ENCODE measurements around the gene RPRD1B. TPM values are rescaled to one million over a fixed set of nuclear protein-coding genes. Genes with fewer than 3 reads are reported as not detected.
A peak's percentile ranks its signal among the peaks of the same experiment; 100 is the strongest.

Gene RPRD1B, protein sequence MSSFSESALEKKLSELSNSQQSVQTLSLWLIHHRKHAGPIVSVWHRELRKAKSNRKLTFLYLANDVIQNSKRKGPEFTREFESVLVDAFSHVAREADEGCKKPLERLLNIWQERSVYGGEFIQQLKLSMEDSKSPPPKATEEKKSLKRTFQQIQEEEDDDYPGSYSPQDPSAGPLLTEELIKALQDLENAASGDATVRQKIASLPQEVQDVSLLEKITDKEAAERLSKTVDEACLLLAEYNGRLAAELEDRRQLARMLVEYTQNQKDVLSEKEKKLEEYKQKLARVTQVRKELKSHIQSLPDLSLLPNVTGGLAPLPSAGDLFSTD
- 10.0 and 17.5 TPM in 2 replicates for total RNA-seq

DNA sequence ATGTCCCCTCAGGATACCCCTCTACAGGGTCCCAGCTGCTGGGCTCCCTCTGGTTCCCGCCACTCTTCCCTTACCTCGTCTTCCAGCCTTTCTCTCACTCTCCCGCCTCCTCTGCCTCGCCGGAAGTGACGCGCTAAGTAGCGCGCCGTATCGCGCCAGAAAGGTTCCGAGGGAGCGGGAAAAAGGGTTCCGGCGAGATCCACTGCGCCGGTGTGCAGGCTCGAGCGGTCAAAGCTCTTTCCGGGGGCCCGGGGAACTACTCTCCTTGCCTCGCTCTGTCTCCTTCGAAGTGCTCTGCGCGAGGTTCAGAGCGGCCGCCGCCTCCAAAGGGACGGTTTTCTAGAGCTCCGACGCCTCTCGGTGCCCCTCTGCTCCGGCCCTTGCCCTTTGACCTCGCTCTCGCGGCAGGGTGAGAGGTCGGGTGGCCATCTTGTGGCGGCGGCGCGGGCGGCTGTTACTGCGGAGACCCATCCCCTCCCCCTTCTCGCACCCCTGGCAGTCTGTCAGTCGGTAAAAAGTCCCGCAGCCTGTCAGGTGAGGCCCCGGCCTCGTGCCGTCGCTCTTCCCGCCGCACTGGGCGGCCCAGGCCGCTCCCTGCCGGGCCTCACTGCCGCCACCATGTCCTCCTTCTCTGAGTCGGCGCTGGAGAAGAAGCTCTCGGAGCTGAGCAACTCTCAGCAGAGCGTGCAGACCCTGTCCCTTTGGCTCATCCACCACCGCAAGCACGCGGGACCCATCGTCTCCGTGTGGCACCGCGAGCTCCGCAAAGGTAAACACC, at the start of gene RPRD1B, which contains the start of gene TTI1:
RPRD1B (plus strand) TSS at position 417 of the 778 bp plus-strand sequence; CDS start at position 619, 202 bp downstream.
TTI1 (minus strand) TSS at position 127 of the 778 bp plus-strand sequence. CDS start 19,640 bp downstream, outside the sequence.
- DNase-seq (ENCODE audit: low read depth in 2 of 2): peak; percentile 90 to 92

DNA sequence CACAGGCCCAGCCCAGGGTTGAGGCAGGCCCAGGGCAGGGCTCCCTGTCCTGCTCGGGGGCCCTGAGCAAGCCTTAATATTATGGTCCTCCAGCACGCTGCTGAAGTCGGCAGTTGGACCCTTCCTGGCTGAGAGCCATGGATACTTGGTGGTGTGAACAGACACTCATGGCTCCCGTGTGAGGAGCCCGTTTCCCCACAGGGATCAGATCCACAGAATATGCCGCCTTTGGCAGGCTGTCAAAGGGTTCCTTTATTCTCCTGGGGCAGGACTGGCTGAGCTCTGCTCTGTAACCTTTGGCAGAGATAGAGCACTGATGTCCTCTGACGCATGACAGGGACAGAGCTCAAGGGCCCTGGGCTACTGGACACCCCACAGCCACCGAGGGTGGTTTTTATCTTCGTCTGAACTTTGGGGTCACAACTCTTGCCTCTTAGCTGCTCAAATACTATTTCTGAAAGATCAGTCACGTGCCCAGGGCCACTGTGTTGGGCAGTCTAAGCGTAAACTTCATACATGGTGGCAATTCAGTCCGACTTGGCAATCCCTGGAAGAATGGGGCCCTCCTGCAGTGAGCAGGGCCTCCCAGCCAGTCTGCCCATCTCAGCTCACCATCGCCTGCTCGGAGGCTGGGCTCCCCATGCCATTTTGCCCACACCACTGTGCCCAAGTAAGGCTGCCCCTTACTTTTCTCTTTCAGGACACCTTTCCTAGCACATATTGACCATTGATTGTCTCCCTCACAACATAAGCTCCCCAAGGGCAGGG, 49.3 kb upstream of the RPRD1B start:
- no peak for DNase-seq (ENCODE audit: low read depth in 2 of 2)

DNA sequence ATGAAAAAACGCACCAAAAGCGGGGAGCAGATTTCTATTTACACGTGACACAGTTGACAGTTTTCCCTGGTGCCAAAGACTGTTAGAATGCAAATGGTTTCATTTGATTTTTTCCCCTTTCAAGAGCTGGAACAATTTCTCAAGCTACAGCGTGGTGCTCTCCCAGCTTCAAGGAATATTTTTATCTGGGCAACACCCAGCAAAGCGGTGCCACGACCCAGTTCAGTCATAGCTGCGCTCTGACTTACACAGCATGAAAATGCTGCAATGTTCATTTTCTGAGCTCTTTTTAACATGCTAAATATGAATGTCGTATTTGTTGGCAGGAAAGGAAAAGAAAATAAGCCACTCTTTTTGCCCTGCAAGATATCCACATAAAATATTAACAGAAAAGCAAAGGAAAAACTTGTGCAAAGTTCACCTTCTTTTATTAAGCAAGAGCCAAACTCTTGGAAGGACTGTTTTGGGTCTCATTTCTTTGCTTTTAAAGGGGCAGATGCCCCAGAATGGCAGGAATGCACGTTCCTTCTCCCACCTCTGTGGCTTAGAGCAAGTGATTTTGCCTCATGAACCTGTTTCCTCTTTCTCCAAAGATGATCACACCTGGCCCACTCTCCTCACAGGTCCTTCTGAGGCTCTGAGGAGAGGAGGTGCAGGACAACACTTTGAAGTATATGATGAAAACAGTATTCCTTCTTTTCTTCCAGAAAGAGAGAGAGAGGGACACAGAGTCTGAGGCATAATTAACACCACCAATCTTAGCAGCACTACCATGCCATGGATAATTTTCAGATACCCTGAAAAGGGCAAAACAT, 47.3 kb upstream of the RPRD1B start:
- DNase-seq (ENCODE audit: low read depth in 2 of 2): no peak

DNA sequence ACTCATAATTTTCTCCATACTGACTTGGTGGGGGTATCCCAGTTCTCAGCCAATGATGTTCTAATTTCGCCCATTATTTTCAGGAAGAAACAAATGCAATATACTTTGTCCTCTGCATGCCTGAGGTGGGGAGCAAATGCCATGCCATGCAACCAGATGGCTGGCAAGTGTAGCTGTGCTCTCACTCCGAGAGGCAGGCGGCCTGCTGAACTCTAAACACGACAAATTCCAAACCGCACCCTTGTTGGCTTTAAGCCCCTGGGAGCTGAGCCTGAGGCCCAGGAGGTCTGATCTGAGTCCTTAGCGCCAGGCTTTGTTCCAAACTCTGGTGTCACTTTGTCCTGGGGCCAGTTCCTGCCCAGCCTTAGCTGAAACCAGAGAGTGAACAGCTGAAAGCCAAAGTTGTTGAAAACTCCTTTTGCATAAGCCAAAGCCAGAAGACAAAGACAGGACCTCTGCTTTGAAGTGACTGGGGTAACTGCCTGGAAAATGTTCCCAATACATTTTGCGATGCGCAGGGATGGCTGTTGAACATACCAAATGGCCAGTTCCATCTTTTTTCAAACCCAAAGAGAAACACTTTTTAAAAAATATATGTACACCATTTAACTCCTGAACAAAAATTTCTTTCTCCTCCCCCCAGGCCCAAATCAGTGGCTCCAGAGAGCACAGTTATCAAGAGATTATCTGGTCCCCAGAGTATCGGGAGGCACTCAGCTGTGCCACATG, 46.5 kb upstream of the RPRD1B start:
- DNase-seq (ENCODE audit: low read depth in 2 of 2): no peak

DNA sequence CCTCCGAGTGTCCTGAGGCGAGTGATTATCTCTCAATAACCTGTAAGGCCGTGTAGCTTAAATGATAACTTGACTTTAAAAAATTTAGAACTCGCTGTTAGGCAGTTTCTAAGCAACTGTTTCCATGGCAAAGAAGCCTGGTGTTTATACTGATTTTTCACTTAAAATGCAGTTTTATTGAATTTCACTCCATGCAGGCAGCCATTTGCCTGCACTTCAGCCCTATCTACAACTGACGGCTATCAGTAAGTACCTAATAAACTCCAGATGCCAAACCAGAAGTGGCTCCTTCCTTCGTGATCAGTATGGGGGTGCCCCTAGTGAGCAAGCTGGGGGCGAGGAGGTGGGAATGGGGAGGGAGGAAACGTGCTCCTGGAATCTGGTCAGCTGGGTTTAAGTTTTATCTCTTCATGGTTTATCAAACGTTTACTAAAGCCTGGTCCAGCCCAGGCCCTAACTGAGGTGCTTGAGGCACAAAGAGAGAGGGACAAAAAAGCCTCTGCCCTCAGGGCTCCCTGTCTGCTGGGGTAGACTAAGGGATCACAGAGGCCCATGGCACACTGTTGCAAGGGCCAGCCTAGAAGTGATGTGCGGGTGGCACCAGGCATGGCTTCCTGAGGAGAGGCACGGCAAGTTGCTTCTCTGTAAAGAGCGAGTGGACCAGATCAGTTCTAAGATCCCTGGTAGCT, 45.8 kb upstream of the RPRD1B start:
- DNase-seq (ENCODE audit: low read depth in 2 of 2): no peak

DNA sequence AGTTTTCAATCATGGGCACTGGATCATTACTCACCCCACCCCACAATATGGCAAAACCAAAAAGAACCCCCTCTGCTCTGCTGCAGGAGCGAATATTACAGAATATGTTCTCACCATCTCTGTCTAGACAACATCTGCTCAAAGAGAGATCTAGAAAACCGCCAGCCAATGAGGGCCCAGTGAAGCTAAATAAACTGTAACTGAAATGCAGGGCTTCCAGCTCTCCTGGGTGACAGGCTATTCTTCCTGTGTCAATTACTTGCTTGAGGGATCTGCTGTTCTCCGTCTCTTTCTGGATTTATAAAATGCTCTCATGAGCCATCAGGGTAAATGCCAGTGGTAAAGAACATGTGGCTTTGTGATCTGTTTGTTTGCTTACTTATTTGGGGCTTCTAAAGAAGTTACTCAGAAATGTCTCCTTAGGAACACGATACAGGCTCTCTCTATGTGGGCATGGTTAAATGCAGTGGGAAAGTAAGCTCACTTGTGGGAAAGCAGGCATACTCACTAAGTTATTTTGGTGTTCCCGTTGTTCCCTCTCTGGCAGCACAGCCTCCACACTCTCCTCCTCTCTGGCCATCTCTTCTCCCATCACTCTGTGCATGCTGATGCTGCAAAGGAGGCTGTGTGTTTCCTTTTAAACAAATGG, 45.1 kb upstream of the RPRD1B start:
- DNase-seq (ENCODE audit: low read depth in 2 of 2): no peak

DNA sequence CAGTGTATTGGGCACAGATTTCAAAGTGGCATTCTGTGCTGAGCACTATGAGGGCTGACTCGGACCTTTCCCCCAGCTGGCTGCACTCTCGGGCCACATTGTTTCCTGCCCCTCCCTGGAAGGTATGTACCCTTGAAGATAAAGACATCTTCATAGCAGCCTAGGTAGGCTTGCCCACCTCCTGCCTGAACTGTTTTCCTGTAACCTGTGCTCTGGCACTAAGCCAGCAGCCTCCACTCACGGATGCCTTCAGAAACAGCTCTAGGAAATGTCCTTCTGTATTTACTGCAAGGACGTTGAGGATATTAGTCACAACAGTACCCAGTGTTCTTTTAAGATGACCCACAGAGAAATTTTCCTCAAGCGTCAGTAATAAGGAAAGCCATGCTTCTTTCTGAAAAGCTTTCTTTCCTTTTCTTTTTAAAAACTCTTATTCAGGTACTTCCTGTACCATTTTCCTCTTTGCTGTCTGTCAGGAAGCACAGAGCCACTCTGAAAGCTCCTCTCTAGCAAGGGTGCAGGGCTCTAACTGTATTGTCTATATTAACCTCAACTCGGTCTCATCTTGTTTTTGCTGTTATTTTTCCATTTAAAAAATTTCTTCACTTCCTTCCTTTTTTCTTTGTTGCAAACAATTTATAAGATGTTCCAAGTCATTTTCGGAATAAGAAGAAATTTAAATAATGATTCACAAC, 43.8 kb upstream of the RPRD1B start:
- DNase-seq (ENCODE audit: low read depth in 2 of 2): peak; percentile 20 to 68

DNA sequence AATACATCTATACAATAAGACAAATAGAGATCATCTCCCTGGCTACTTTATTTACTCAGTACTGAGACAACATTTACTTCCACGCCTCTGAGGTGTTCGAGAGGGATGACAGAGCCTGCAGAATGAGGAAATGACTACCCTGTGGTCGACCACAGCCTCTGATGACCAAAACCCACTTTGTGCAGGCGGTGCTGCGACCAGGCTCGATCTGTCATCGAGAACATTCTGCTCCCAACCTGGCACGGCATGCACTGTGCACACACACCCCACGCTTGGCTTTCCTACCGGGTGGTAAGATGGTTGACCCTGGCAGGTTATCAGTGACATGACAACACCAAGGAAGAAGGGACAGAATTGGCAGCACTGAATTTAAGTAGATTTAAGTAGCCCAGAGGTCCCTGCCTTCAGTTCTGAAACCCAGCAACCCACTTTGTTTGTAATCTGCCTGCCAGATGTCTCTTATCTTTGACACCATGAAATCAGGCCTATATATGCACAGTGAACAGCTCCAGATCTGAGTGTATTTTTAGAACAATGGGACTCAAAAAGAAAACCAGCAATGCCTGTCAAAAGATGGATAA, 42.9 kb upstream of the RPRD1B start:
- peak; percentile 55 to 82 for DNase-seq (ENCODE audit: low read depth in 2 of 2)

DNA sequence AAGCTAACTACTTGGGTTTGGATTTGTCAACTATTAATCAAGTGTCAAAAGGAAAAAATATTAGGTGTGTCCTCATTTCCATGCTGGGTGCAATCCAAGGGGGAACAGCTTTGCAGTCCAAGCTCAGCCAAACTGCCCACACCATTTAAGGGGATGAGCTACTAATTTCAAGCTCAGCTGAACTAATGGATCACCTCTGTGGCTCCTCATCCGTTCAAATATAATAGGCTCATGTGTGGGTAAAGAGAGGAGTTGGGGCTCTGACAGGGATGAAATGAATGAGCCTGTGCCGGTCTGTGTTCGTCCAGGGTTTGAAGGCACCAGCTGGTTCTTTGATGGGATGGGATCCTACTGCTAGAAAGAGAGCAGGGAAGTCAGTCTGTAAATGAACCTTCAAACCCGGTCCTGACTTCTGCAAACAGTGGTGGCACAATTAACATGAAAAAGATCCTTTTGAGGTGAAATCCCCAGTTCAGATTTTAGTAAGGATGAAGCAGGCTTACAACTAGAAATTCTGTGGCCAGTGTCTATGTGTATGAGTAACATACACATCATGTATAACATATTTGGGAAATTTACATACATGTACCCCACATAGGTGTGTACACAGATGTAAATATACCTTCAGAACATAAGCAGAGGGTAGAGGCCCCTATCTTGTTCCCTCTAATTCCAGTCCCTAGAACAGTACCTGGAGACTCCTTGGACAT, 42.2 kb upstream of the RPRD1B start:
- no peak for DNase-seq (ENCODE audit: low read depth in 2 of 2)

DNA sequence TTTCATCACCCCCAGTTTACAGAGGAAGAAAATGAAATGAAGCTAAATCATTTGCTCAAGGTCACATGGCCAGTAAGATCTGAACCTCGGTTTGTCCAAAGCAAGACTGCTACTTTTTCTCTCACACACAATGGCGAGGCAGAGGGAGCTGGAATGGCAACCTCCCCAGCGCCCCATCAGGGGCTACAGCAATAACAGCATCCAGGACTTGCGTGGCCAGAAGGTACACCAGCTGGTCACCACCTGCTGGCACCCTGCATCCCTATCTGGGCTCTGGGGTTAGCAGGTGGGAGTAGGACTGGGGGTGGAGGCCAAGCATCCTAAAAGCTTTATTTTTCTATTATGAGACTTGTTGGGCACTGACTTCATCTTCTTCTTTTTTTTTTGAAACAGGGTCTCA, 41.6 kb upstream of the RPRD1B start:
- DNase-seq (ENCODE audit: low read depth in 2 of 2): no peak

DNA sequence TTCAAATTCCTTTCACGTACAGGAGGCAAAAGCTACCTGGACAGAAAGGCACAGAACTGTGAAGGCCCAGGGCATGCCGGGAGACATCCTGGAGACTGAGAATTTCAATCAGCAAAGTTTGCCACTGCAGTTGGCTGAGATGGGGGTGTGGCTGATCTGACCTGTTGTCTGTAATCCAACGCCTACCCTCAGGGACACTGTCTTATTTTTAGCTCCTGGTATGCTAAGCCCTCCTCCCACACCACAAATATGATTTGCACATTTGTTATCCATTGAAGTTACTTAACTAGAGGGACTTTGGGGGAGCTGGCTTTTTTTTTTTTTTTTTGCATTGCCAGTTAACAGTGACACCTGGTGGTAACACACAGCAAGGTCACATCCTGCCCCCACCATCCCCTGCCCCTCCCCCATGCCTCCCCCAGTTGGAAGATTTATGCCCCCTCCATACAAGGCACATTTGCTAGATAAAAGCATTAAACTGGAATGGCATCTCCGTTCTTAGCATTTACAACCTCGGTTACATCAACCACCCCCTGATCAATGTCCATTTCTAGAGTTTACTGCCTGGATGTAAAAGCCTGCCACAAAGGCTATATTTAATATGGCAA, 40.6 kb upstream of the RPRD1B start:
- DNase-seq (ENCODE audit: low read depth in 2 of 2): peak; percentile 36 to 48

DNA sequence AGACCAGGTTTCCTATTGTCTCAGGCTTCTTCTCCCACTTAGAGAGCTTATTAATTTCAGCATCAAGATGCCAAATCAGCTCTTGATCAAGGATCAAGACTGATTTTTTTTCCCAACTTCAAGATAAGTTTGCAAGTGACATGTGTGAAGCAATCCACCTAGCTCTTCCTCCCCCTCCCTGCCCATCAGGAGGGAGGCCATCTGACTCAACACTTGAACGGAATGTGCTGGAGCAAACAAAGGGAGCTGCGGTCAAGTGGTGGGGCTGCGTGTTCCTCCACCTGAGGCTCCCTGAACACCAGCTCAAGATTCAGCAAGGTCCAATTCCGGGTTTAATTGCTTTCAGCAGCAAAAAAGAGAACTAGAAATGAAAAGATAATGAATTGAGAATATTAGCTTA, 39.0 kb upstream of the RPRD1B start:
- DNase-seq (ENCODE audit: low read depth in 2 of 2): peak in 1 of 2 donors; percentile 80

DNA sequence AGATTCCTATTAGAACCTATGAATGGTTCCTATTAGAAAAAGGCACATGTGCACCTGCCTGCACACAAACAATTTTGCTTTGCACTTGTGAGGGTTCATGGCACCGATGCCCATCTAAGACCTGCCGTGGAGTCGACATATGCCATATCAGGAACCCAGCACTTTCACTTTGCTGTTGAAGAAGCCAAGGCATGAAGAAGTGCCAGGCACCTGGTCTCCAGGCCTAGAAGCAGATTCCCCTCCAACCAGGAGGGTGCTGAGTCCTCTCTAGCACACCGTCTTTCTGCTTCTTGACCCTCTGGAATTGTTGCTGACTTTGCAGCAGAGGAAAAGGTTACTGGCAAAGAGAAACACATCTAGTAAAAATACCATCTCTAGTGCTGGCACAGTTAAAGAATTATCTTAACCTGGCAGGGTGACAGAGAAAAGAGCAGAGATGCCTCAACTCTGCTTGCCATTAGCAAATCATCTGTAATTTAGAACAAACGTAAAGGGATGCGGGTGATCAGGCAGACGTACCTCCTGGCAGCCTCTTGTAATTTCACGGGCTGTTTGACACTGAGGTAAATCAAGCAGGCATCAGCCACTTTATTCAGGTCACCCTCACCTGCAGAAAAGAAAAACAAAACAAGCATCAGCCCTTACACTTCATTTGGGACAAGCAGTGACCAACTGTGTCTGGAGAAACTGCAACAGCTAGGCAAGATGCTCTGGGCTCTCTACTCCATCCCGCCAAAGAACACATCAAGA, 37.5 kb upstream of the RPRD1B start:
- DNase-seq (ENCODE audit: low read depth in 2 of 2): no peak

DNA sequence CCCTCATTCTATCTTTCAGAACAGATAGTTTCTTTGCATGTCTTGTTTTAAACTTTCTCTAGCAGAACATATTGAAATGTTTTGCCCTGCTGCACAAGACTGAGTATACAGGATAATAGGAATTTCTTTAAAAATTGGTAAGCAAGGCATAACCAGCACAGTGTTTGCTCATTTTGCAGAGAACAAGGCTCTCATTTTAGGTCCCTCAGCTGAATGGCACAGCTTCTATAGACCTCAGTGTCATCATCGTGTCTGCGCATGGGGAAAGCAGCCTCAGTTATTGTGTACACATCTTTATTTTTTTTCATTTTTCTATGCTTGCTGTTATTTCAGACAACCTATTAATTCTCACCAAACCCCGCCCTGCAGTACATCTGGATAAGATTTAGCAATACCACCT, 36.0 kb upstream of the RPRD1B start:
- DNase-seq (ENCODE audit: low read depth in 2 of 2): no peak

DNA sequence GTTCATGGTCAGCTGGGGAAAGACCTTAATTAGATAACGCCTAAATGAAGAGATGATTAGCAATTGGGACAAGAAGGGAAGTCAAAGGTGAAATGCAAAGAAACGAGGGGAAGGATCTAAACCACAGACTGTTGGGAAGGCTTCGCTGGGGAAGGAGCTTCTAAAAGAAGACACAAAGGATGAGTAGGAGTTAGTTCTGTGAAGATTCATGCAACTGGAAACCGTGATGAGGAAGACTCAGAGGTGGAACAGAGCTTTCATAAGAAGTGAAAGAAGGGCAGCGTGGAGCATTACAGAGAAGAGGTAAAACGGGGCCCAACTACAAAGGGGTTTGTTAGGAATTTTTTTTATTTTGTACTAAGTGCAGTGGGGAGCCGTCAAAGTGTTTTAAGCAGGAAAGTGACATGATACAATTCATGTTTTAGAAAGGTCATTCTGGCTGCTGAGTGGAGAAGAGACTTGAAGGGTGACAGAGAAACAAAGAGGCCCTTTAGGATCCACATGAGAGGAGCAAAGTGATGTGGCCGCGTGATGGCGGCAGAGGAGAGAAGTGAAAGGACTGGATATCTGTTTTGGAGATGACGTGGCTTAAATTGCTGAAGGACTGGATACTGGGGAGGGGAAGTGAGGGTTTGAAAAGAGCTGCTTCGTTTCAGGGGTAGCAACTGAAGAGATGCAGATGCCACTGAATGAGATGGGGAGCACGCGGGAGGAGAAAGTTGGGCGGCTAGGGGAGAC, 33.9 kb upstream of the RPRD1B start:
- no peak for DNase-seq (ENCODE audit: low read depth in 2 of 2)

DNA sequence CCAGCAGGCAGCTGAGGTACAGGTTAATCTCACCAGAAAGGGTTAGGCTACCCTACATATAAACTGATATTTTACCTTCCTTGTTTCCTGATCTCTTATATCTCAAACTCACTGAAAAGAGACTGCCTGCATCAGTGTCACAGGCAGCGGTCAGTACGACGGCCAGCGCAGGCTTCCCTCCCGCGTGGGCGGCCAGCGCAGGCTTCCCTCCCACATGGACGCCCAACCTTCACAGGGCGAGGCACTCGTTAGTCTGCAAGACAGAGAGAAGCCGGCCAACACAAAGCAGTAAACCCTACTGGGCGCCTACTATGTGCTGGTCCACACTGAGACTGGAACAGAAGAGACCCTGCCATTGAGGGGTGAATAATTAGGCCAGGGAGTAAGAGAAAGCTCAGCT, 33.3 kb upstream of the RPRD1B start:
- DNase-seq (ENCODE audit: low read depth in 2 of 2): no peak
